Liver (tissue), 9 donors: ENCODE measurements around the gene MDM4. TPM values are rescaled to one million over a fixed set of nuclear protein-coding genes. Genes with fewer than 3 reads are reported as not detected.

Experiments used
- DNase-seq: peaks from one replicate; pipeline ENCODE4 v3.0.0-alpha.2; 2017; ENCODE audit warnings: low spot score
- H3K27ac ChIP-seq, 2 donors: one replicate each; pipeline ENCODE4 v1.7.0; 2013; ENCODE audit warnings: inconsistent platforms in 2 of 2, low read length in 2 of 2, control low read depth in 1 of 2, low read depth in 1 of 2, mild to moderate bottlenecking in 1 of 2
- H3K27me3 ChIP-seq, 4 donors: one replicate each; pipeline versions ENCODE4 v1.6.1 to v1.7.0; 2013; ENCODE audit warnings: low read length in 3 of 4, inconsistent platforms in 1 of 4, mild to moderate bottlenecking in 1 of 4, moderate library complexity in 1 of 4; ENCODE audit not compliant: control insufficient read depth in 4 of 4, insufficient read depth in 4 of 4
- H3K36me3 ChIP-seq, 4 donors: one replicate each; pipeline versions ENCODE4 v1.6.1 to v1.7.0; 2013; ENCODE audit warnings: low read length in 3 of 4, mild to moderate bottlenecking in 3 of 4, low read depth in 1 of 4, moderate library complexity in 1 of 4; ENCODE audit not compliant: control insufficient read depth in 4 of 4, insufficient read depth in 3 of 4
- H3K4me1 ChIP-seq, 4 donors: one replicate each; pipeline versions ENCODE4 v1.6.1 to v1.7.0; 2013; ENCODE audit warnings: low read length in 3 of 4, mild to moderate bottlenecking in 3 of 4, moderate library complexity in 1 of 4; ENCODE audit not compliant: control insufficient read depth in 4 of 4, insufficient read depth in 4 of 4
- H3K4me3 ChIP-seq, 3 donors: one replicate each; pipeline versions ENCODE4 v1.6.1 to v1.7.0; 2013; ENCODE audit warnings: low read length in 3 of 3, control low read depth in 1 of 3, low read depth in 1 of 3, mild to moderate bottlenecking in 1 of 3
- H3K9ac ChIP-seq, 2 donors: one replicate each; pipeline ENCODE4 v1.7.0; 2013; ENCODE audit warnings: low read length in 2 of 2, mild to moderate bottlenecking in 2 of 2, moderate library complexity in 2 of 2, control low read depth in 1 of 2, low read depth in 1 of 2
- H3K9me3 ChIP-seq, 4 donors: one replicate each; pipeline versions ENCODE4 v1.6.1 to v1.7.0; 2013; ENCODE audit warnings: low read length in 3 of 4; ENCODE audit not compliant: control insufficient read depth in 4 of 4
- EGR1 ChIP-seq, 2 donors: IDR thresholded peaks; 2 replicates each; pipeline ENCODE4 v1.6.1; 2016 to 2018; ENCODE audit warnings: antibody characterized with exemption in 2 of 2, low read depth in 2 of 2
- FOXA1 ChIP-seq: IDR thresholded peaks from 2 replicates; pipeline ENCODE4 v1.6.1; 2016; ENCODE audit warnings: antibody characterized with exemption
- FOXA2 ChIP-seq: IDR thresholded peaks from 2 replicates; pipeline ENCODE4 v1.6.1; 2016; ENCODE audit warnings: antibody characterized with exemption
- GABPA ChIP-seq, 2 donors: IDR thresholded peaks in 1 of 2; conservative IDR thresholded peaks in 1 of 2; 2 replicates each; pipeline ENCODE4 v1.6.1; 2016; ENCODE audit warnings: antibody characterized with exemption in 2 of 2, mild to moderate bottlenecking in 1 of 2, moderate library complexity in 1 of 2
- HNF4A ChIP-seq, 2 donors: conservative IDR thresholded peaks; 2 replicates each; pipeline ENCODE4 v1.6.1; 2016; ENCODE audit warnings: antibody characterized with exemption in 2 of 2, mild to moderate bottlenecking in 2 of 2
- HNF4G ChIP-seq: IDR thresholded peaks from 2 replicates; pipeline ENCODE4 v1.6.1; 2016; ENCODE audit warnings: antibody characterized with exemption
- JUND ChIP-seq, 2 donors: IDR thresholded peaks; 2 replicates each; pipeline ENCODE4 v1.6.1; 2016; ENCODE audit warnings: antibody characterized with exemption in 2 of 2
- NR2F2 ChIP-seq: IDR thresholded peaks from 2 replicates; pipeline ENCODE4 v1.6.1; 2016; ENCODE audit warnings: antibody characterized with exemption
- RAD21 ChIP-seq, 2 donors: IDR thresholded peaks; 2 replicates each; pipeline ENCODE4 v1.6.1; 2016; ENCODE audit warnings: antibody characterized with exemption in 2 of 2, mild to moderate bottlenecking in 2 of 2
- RXRA ChIP-seq, 2 donors: IDR thresholded peaks; 2 replicates each; pipeline ENCODE4 v1.6.1; 2017 to 2018; ENCODE audit warnings: antibody characterized with exemption in 2 of 2, mild to moderate bottlenecking in 1 of 2
- SP1 ChIP-seq: IDR thresholded peaks from 2 replicates; pipeline ENCODE4 v1.6.1; 2018; ENCODE audit warnings: antibody characterized with exemption, mild to moderate bottlenecking
- TAF1 ChIP-seq: conservative IDR thresholded peaks from 2 replicates; pipeline ENCODE4 v1.6.1; 2016; ENCODE audit warnings: antibody characterized with exemption, mild to moderate bottlenecking
- YY1 ChIP-seq: IDR thresholded peaks from 2 replicates; pipeline ENCODE4 v1.6.1; 2016; ENCODE audit warnings: antibody characterized with exemption, mild to moderate bottlenecking
- WGBS: extraction: QIAGEN DNeasy Blood & Tissue Kit; methylation state at CpG from one replicate; pipeline ENCODE4 v1.1.7; 2013; 5-methylcytosine and 5-hydroxymethylcytosine counted together
- polyA plus RNA-seq, 2 donors: library from polyadenylated mRNA; stranded (reverse) in 1 of 2; unstranded in 1 of 2; fragments of 200-250 nt in 1 of 2; fragments of >200 nt in 1 of 2; fragmentation: Nextera tagmentation in 1 of 2; extraction: Ambion mirVana in 1 of 2; gene quantifications; one replicate each; pipeline versions ENCODE4 v1.2.1 to v1.2.3, GENCODE V29; 2013 to 2015
- total RNA-seq, 2 donors: library from RNA; depleted of rRNA; stranded (reverse); fragments of >200 nt; gene quantifications; one replicate each; pipeline ENCODE4 v1.2.3, GENCODE V29; 2014
- TF ChIP-seq, protein P1 (sequence below): IDR thresholded peaks from 2 replicates; pipeline ENCODE4 v1.6.1; 2016; ENCODE audit warnings: antibody characterized with exemption
- TF ChIP-seq, protein P2 (sequence below): IDR thresholded peaks from 2 replicates; pipeline ENCODE4 v1.6.1; 2016; ENCODE audit warnings: antibody characterized with exemption
- TF ChIP-seq, protein P3 (sequence below): fragments of 150-350 bp; IDR thresholded peaks from 2 replicates; pipeline ENCODE4 v1.5.1; 2017; ENCODE audit warnings: improper control_type of control experiment, low read depth, low read length; ENCODE audit not compliant: missing input control
- TF ChIP-seq, protein P4 (sequence below): IDR thresholded peaks from 2 replicates; pipeline ENCODE4 v1.6.1; 2016; ENCODE audit warnings: antibody characterized with exemption
- donor health status: healthy.
- donor health status: healthy.
- donor health status: healthy.
- donor health status: healthy.
- donor health status: healthy.

MDM4 gene
- total and polyA plus RNA-seq, 4 donors, result 1.4 to 56.5 (median 21.6) TPM

DNA sequence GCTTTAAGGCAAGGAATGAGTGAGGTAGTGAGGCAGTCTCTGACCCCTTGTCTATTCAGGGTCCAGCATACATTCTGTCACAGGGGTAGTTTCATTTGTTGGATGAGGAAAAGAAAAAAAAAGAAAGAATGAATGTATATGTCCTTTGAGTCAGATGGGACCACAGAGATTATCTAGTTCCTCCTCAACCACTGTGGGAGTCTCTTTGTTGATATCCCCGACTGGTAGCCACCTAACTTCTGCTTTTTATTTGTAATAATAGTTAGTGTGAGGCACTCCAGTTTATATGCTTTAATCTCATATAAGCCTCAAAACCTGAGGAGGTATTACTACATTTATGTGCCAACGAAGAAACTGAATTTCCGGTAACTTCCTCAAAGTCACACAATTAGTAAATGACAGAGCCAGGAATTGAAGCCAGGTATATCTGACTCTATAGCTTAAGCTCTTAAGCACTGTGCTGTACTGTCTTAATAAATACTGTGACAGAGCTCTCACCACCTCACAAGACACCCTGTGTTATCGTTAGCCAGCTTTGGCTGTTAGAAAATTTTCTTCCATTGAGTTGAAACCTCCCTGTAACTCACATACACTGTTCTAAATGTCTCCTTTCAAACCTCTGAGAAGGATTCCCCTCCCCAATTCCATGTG is 82.2 kb downstream of the MDM4 start:
- 87% methylated on average over 4 of the region's 4 CpGs for WGBS
- Histone ChIP-seq H3K4me1 (peaks cover 0 to 3% (median 0%) of the 10 kb centered on the region in 4 donors), H3K4me3 (no peak overlapping the region), H3K9me3 (no peaks in the 10 kb centered on the region), H3K27me3 (no peaks in the 10 kb centered on the region), H3K27ac (no peak overlapping the region), H3K9ac (no peak overlapping the region), H3K36me3 (peaks cover 0 to 2% (median 0%) of the 10 kb centered on the region in 4 donors)
- no peak for DNase-seq
- no peak for TF ChIP-seq EGR1 (IDR thresholded peaks at IDR 0.05; ENCODE audit: low read depth in 2 of 2)
- TF ChIP-seq GABPA (IDR thresholded peaks at IDR 0.05 in 1 of 2, conservative IDR thresholded peaks at IDR 0.05 in 1 of 2), result no peak
- TF ChIP-seq YY1, result no peak
- no peak for TF ChIP-seq RAD21 (IDR thresholded peaks at IDR 0.05)
- TF ChIP-seq, protein P1, sequence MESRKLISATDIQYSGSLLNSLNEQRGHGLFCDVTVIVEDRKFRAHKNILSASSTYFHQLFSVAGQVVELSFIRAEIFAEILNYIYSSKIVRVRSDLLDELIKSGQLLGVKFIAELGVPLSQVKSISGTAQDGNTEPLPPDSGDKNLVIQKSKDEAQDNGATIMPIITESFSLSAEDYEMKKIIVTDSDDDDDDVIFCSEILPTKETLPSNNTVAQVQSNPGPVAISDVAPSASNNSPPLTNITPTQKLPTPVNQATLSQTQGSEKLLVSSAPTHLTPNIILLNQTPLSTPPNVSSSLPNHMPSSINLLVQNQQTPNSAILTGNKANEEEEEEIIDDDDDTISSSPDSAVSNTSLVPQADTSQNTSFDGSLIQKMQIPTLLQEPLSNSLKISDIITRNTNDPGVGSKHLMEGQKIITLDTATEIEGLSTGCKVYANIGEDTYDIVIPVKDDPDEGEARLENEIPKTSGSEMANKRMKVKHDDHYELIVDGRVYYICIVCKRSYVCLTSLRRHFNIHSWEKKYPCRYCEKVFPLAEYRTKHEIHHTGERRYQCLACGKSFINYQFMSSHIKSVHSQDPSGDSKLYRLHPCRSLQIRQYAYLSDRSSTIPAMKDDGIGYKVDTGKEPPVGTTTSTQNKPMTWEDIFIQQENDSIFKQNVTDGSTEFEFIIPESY, result no peak
- TF ChIP-seq, protein P2, sequence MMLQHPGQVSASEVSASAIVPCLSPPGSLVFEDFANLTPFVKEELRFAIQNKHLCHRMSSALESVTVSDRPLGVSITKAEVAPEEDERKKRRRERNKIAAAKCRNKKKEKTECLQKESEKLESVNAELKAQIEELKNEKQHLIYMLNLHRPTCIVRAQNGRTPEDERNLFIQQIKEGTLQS, result no peak
- no peak for TF ChIP-seq JUND (IDR thresholded peaks at IDR 0.05)
- no peak for TF ChIP-seq FOXA1
- TF ChIP-seq, protein P3, sequence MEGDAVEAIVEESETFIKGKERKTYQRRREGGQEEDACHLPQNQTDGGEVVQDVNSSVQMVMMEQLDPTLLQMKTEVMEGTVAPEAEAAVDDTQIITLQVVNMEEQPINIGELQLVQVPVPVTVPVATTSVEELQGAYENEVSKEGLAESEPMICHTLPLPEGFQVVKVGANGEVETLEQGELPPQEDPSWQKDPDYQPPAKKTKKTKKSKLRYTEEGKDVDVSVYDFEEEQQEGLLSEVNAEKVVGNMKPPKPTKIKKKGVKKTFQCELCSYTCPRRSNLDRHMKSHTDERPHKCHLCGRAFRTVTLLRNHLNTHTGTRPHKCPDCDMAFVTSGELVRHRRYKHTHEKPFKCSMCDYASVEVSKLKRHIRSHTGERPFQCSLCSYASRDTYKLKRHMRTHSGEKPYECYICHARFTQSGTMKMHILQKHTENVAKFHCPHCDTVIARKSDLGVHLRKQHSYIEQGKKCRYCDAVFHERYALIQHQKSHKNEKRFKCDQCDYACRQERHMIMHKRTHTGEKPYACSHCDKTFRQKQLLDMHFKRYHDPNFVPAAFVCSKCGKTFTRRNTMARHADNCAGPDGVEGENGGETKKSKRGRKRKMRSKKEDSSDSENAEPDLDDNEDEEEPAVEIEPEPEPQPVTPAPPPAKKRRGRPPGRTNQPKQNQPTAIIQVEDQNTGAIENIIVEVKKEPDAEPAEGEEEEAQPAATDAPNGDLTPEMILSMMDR, result no peak

DNA sequence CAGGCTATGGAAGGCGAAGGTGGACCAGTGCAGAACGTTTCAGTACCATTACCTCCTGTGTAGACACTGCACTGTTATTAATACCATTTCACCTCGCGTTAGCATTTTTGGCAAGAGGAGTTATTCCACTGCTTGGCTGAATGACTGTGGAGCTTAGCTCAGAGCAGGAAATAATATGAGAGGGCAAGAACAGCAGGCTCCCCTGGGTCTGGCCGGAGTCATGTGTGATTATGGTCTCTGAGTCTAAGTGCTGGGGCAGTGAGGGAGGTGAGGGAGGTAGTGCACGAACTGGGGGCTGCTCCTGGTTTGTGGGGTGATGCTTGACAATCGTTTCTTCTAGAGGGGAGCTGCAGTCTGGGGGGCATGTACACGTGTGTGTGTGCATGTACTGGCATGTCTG is 82.9 kb downstream of the MDM4 start:
- Histone ChIP-seq H3K9ac (no peak overlapping the region), H3K27me3 (no peaks in the 10 kb centered on the region), H3K36me3 (peaks cover 0 to 2% (median 0%) of the 10 kb centered on the region in 4 donors), H3K9me3 (no peaks in the 10 kb centered on the region), H3K27ac (no peak overlapping the region), H3K4me1 (peaks cover 0 to 3% (median 0%) of the 10 kb centered on the region in 4 donors), H3K4me3 (no peak overlapping the region)
- 82% methylated on average over 8 of the region's 8 CpGs for WGBS
- TF ChIP-seq FOXA1 (no peak), GABPA (IDR thresholded peaks at IDR 0.05 in 1 of 2, conservative IDR thresholded peaks at IDR 0.05 in 1 of 2) (no peak), RAD21 (IDR thresholded peaks at IDR 0.05) (no peak), NR2F2 (no peak), RXRA (IDR thresholded peaks at IDR 0.05) (no peak), HNF4A (conservative IDR thresholded peaks at IDR 0.05) (no peak), HNF4G (no peak), JUND (IDR thresholded peaks at IDR 0.05) (no peak)
- TF ChIP-seq, protein P2, result no peak
- DNase-seq, result no peak

DNA sequence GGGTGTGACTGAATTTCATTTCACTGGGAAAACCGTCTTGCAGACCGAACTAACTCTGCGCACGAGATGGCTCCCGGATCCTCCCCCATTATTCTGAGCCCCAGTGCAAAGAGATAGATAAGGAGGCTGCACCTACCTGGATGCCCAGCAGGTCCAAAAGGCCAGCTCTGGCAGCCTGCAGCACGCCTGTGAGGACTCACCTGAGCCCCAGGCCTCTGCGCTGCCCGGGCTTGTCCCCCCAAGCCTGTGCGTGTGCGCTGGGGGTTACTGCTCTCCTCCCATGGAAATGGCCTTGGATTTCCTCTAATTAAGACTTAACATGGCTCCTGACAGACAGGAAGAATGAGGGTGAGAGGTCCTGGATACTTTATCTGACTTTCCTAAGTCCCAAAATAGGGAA is 83.4 kb downstream of the MDM4 start:
- WGBS, result 92% methylated on average over 10 of the region's 10 CpGs
- Histone ChIP-seq H3K9ac (no peak overlapping the region), H3K9me3 (no peaks in the 10 kb centered on the region), H3K27me3 (no peaks in the 10 kb centered on the region), H3K36me3 (peaks cover 0 to 2% (median 0%) of the 10 kb centered on the region in 4 donors), H3K27ac (no peak overlapping the region), H3K4me1 (peaks cover 0 to 3% (median 0%) of the 10 kb centered on the region in 4 donors), H3K4me3 (no peak overlapping the region)
- DNase-seq, result no peak
- no peak for TF ChIP-seq YY1
- TF ChIP-seq RAD21 (IDR thresholded peaks at IDR 0.05), result no peak
- TF ChIP-seq GABPA (IDR thresholded peaks at IDR 0.05 in 1 of 2, conservative IDR thresholded peaks at IDR 0.05 in 1 of 2), result no peak
- TF ChIP-seq FOXA1, result no peak
- TF ChIP-seq TAF1, result no peak
- TF ChIP-seq, protein P1, result no peak
- no peak for TF ChIP-seq RXRA (IDR thresholded peaks at IDR 0.05)
- TF ChIP-seq HNF4A (conservative IDR thresholded peaks at IDR 0.05), result no peak
- no peak for TF ChIP-seq JUND (IDR thresholded peaks at IDR 0.05)
- TF ChIP-seq SP1, result no peak
- TF ChIP-seq, protein P2, result no peak
- no peak for TF ChIP-seq FOXA2
- no peak for TF ChIP-seq EGR1 (IDR thresholded peaks at IDR 0.05; ENCODE audit: low read depth in 2 of 2)
- TF ChIP-seq, protein P4, sequence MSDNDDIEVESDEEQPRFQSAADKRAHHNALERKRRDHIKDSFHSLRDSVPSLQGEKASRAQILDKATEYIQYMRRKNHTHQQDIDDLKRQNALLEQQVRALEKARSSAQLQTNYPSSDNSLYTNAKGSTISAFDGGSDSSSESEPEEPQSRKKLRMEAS, result no peak
- TF ChIP-seq HNF4G, result no peak
- TF ChIP-seq NR2F2, result no peak
